Neural cell (in vitro differentiated cells): ENCODE measurements around the gene ZNF496. TPM values are rescaled to one million over a fixed set of nuclear protein-coding genes. Genes with fewer than 3 reads are reported as not detected.
"Not testable (repeated sequence)": the region's sequence is repeated elsewhere in the genome, so short reads cannot be mapped to it uniquely, and the experiment has no call there.

Experiments
- H2AFZ ChIP-seq: fragments of 200-600, 300-800 bp; sonication (generic), shearing (Covaris generic); 2 replicates; pipeline ENCODE4 v1.6.0; 2014; ENCODE audit warnings: low read depth, mild to moderate bottlenecking, antibody characterized with exemption, low read length, moderate library complexity
- H3F3A ChIP-seq: fragments of 200-600 bp; shearing (Covaris generic); 2 replicates; pipeline ENCODE4 v1.6.1; 2016; ENCODE audit warnings: mild to moderate bottlenecking, moderate library complexity, mixed read lengths, antibody characterized with exemption, low read length; ENCODE audit not compliant: insufficient read depth, poor library complexity, severe bottlenecking
- H3K27ac ChIP-seq: fragments of 200-600, 300-800 bp; sonication (generic), shearing (Covaris generic); 2 replicates; pipeline ENCODE4 v1.5.1; 2014; ENCODE audit warnings: mild to moderate bottlenecking, low read length, moderate library complexity
- H3K27me3 ChIP-seq: fragments of 300-800, 200-600 bp; sonication (generic), shearing (Covaris generic); 2 replicates; pipeline ENCODE4 v1.6.0; 2014; ENCODE audit warnings: mild to moderate bottlenecking, low read depth, low read length, moderate library complexity; ENCODE audit not compliant: insufficient read depth
- H3K36me3 ChIP-seq: fragments of 300-800, 200-600 bp; sonication (generic), shearing (Covaris generic); 2 replicates; pipeline ENCODE4 v1.5.1; 2014; ENCODE audit warnings: mild to moderate bottlenecking, antibody characterized with exemption, low read length, moderate library complexity; ENCODE audit not compliant: insufficient read depth
- H3K4me2 ChIP-seq: fragments of 300-800, 200-600 bp; sonication (generic), shearing (Covaris generic); 2 replicates; pipeline ENCODE4 v1.6.0; 2014; ENCODE audit warnings: mild to moderate bottlenecking, low read length
- H3K4me3 ChIP-seq: fragments of 300-800, 200-600 bp; sonication (generic), shearing (Covaris generic); 2 replicates; pipeline ENCODE4 v1.5.1; 2014; ENCODE audit warnings: mild to moderate bottlenecking, low read length, moderate library complexity
- H3K79me2 ChIP-seq: fragments of 200-600 bp; shearing (Covaris generic); replicated peaks from 2 replicates; pipeline ENCODE4 v1.6.0; 2014; ENCODE audit warnings: mild to moderate bottlenecking, low read length, moderate library complexity; ENCODE audit not compliant: insufficient read depth
- H3K9ac ChIP-seq: fragments of 300-800, 200-600 bp; sonication (generic), shearing (Covaris generic); 2 replicates; pipeline ENCODE4 v1.6.1; 2016; ENCODE audit warnings: mild to moderate bottlenecking, low read length, mixed read lengths
- H3K9me2 ChIP-seq: fragments of 200-600 bp; shearing (Covaris generic); 2 replicates; pipeline ENCODE4 v1.6.1; 2016; ENCODE audit warnings: mild to moderate bottlenecking, low read length, mixed read lengths; ENCODE audit not compliant: insufficient read depth
- H3K9me3 ChIP-seq: fragments of 200-600, 300-800 bp; sonication (generic), shearing (Covaris generic); 2 replicates; pipeline ENCODE4 v1.6.1; 2016; ENCODE audit warnings: mild to moderate bottlenecking, mixed run types, low read length, moderate library complexity, mixed read lengths
- H4K20me1 ChIP-seq: fragments of 200-600 bp; shearing (Covaris generic); 2 replicates; pipeline ENCODE4 v1.6.1; 2016; ENCODE audit warnings: mild to moderate bottlenecking, mixed run types; ENCODE audit not compliant: insufficient read depth
- EP300 ChIP-seq: fragments of 450-650 bp; conservative IDR thresholded peaks from 2 replicates; pipeline ENCODE4 v1.6.1; 2014; ENCODE audit warnings: antibody characterized with exemption, mild to moderate bottlenecking, moderate library complexity; ENCODE audit not compliant: poor library complexity, severe bottlenecking
- EZH2 ChIP-seq: fragments of 200-600, 300-800 bp; shearing (Covaris generic), sonication (generic); IDR thresholded peaks from 2 replicates; pipeline ENCODE4 v1.6.1; 2014; ENCODE audit warnings: antibody characterized with exemption, low read length, borderline replicate concordance, mild to moderate bottlenecking; ENCODE audit not compliant: insufficient read depth, poor library complexity, severe bottlenecking
- MXI1 ChIP-seq: fragments of 450-650 bp; conservative IDR thresholded peaks from 2 replicates; pipeline ENCODE4 v1.6.1; 2014; ENCODE audit warnings: antibody characterized with exemption, mild to moderate bottlenecking; ENCODE audit not compliant: poor library complexity, severe bottlenecking
- POLR2AphosphoS5 ChIP-seq: IDR thresholded peaks from 2 replicates; pipeline ENCODE4 v1.6.1; 2012
- RAD21 ChIP-seq: fragments of 450-650 bp; conservative IDR thresholded peaks from 2 replicates; pipeline ENCODE4 v1.6.1; 2014; ENCODE audit warnings: antibody characterized with exemption, mild to moderate bottlenecking, moderate library complexity
- SMC3 ChIP-seq: fragments of 450-650 bp; conservative IDR thresholded peaks from 2 replicates; pipeline ENCODE4 v1.6.1; 2014; ENCODE audit warnings: antibody characterized with exemption, mild to moderate bottlenecking, moderate library complexity; ENCODE audit not compliant: poor library complexity
- TAF1 ChIP-seq: IDR thresholded peaks from 2 replicates; pipeline ENCODE4 v1.6.1; 2012; ENCODE audit warnings: low read depth
- polyA plus RNA-seq: library from polyadenylated mRNA; depleted of rRNA; stranded (reverse); fragments of >200 nt; gene quantifications from 2 replicates; pipeline ENCODE4 v1.2.3, GENCODE V29; 2014
- TF ChIP-seq, protein P1 (sequence below): IDR thresholded peaks from 2 replicates; pipeline ENCODE4 v1.6.1; 2012; ENCODE audit warnings: borderline replicate concordance
- TF ChIP-seq, protein P2 (sequence below): fragments of 450-650 bp; IDR thresholded peaks from 2 replicates; pipeline ENCODE4 v1.5.1; 2014; ENCODE audit warnings: antibody characterized with exemption, mild to moderate bottlenecking, moderate library complexity; ENCODE audit not compliant: poor library complexity, severe bottlenecking

The ZNF496 gene
- polyA plus RNA-seq, 1 donor from 2014 or later, result 25.2 TPM

DNA sequence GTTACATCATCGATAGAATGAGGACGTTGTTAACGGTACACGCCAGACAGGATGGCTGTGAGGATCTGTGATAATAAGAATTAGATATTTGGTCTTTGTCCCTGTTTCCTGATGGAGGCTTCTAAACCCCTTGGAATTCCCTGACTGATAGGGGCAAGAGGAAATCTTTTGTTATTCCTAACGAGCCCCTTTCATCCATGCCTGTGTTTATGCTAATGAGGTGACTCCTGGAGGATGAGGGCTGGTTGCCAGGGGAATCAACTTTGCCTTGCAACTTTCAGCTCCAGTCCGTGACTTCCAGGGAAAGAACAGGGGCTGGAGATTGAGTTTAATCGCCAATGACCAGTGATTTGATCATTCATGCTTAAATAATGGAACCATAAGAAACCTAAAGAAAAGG, 45.0 kb upstream of the ZNF496 start:
- Histone ChIP-seq H3K4me2 (no peak overlapping the region), H3K9me3 (no peaks in the 10 kb centered on the region), H3K9me2 (no peaks in the 10 kb centered on the region), H3K9ac (no peak overlapping the region), H3F3A (no peaks in the 10 kb centered on the region), H3K4me3 (peak overlapping the region; percentile 16), H4K20me1 (no peaks in the 10 kb centered on the region), H3K27ac (no peak overlapping the region), H3K36me3 (no peaks in the 10 kb centered on the region), H3K27me3 (no peaks in the 10 kb centered on the region), H2AFZ (no peak overlapping the region), H3K79me2 (no peaks in the 10 kb centered on the region)
- TF ChIP-seq TAF1, result no peak
- TF ChIP-seq RAD21, result no peak
- no peak for TF ChIP-seq POLR2AphosphoS5
- TF ChIP-seq SMC3, result no peak
- TF ChIP-seq EZH2, result no peak
- TF ChIP-seq, protein P1, sequence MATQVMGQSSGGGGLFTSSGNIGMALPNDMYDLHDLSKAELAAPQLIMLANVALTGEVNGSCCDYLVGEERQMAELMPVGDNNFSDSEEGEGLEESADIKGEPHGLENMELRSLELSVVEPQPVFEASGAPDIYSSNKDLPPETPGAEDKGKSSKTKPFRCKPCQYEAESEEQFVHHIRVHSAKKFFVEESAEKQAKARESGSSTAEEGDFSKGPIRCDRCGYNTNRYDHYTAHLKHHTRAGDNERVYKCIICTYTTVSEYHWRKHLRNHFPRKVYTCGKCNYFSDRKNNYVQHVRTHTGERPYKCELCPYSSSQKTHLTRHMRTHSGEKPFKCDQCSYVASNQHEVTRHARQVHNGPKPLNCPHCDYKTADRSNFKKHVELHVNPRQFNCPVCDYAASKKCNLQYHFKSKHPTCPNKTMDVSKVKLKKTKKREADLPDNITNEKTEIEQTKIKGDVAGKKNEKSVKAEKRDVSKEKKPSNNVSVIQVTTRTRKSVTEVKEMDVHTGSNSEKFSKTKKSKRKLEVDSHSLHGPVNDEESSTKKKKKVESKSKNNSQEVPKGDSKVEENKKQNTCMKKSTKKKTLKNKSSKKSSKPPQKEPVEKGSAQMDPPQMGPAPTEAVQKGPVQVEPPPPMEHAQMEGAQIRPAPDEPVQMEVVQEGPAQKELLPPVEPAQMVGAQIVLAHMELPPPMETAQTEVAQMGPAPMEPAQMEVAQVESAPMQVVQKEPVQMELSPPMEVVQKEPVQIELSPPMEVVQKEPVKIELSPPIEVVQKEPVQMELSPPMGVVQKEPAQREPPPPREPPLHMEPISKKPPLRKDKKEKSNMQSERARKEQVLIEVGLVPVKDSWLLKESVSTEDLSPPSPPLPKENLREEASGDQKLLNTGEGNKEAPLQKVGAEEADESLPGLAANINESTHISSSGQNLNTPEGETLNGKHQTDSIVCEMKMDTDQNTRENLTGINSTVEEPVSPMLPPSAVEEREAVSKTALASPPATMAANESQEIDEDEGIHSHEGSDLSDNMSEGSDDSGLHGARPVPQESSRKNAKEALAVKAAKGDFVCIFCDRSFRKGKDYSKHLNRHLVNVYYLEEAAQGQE, result no peak
- TF ChIP-seq EP300, result no peak
- TF ChIP-seq MXI1, result no peak
- TF ChIP-seq, protein P2, sequence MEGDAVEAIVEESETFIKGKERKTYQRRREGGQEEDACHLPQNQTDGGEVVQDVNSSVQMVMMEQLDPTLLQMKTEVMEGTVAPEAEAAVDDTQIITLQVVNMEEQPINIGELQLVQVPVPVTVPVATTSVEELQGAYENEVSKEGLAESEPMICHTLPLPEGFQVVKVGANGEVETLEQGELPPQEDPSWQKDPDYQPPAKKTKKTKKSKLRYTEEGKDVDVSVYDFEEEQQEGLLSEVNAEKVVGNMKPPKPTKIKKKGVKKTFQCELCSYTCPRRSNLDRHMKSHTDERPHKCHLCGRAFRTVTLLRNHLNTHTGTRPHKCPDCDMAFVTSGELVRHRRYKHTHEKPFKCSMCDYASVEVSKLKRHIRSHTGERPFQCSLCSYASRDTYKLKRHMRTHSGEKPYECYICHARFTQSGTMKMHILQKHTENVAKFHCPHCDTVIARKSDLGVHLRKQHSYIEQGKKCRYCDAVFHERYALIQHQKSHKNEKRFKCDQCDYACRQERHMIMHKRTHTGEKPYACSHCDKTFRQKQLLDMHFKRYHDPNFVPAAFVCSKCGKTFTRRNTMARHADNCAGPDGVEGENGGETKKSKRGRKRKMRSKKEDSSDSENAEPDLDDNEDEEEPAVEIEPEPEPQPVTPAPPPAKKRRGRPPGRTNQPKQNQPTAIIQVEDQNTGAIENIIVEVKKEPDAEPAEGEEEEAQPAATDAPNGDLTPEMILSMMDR, result no peak

DNA sequence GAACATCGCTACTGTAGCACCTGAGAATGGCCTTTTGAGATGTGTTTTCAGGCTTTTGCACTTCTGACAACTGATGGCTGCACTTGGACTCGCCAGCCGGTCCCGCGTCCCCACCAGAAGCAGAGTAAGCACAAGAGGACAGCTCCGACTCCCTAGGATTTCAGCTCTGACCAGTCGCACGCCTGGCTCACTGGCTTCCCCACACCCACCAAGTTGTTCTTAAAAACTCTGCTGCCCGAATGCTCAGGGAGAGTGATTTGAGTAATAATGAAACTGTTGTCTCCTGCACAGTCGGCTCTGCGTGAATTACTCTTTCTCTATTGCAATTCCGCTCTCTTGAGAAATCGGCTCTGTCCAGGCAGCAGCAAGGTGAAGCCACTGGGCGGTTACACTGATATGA, 44.1 kb upstream of the ZNF496 start:
- Histone ChIP-seq H2AFZ (no peak overlapping the region), H3K4me2 (no peak overlapping the region), H4K20me1 (no peaks in the 10 kb centered on the region), H3K4me3 (no peak overlapping the region), H3K9me3 (no peaks in the 10 kb centered on the region), H3K79me2 (no peaks in the 10 kb centered on the region), H3K27ac (no peak overlapping the region), H3K9ac (no peak overlapping the region), H3F3A (no peaks in the 10 kb centered on the region), H3K36me3 (no peaks in the 10 kb centered on the region), H3K9me2 (no peaks in the 10 kb centered on the region), H3K27me3 (no peaks in the 10 kb centered on the region)
- no peak for TF ChIP-seq EZH2
- TF ChIP-seq MXI1, result no peak
- no peak for TF ChIP-seq EP300
- no peak for TF ChIP-seq SMC3
- TF ChIP-seq RAD21, result no peak
- no peak for TF ChIP-seq POLR2AphosphoS5
- TF ChIP-seq, protein P1, result no peak
- TF ChIP-seq, protein P2, result no peak
- no peak for TF ChIP-seq TAF1

GRCh38 chr1:247374651-247375334, 43.1 kb upstream of the ZNF496 start:
- H3K4me2 ChIP-seq, H3K36me3 ChIP-seq, H2AFZ ChIP-seq, H3K9ac ChIP-seq, H3F3A ChIP-seq, H3K79me2 ChIP-seq, H3K9me2 ChIP-seq, H3K4me3 ChIP-seq, H3K27me3 ChIP-seq, H3K9me3 ChIP-seq, H4K20me1 ChIP-seq, H3K27ac ChIP-seq: not testable (repeated sequence)
